Activated CD4-positive, alpha-beta T cell treated with anti-CD3 and anti-CD28 coated beads for 24 hours (primary cell): ENCODE results near the gene RAB6A.

ENCODE experiments used
- DNase-seq, 2 donors: peaks; one replicate each; pipeline ENCODE4 v3.0.0-alpha.2; 2020; ENCODE audit warnings: low read depth in 2 of 2

The RAB6A gene

DNA sequence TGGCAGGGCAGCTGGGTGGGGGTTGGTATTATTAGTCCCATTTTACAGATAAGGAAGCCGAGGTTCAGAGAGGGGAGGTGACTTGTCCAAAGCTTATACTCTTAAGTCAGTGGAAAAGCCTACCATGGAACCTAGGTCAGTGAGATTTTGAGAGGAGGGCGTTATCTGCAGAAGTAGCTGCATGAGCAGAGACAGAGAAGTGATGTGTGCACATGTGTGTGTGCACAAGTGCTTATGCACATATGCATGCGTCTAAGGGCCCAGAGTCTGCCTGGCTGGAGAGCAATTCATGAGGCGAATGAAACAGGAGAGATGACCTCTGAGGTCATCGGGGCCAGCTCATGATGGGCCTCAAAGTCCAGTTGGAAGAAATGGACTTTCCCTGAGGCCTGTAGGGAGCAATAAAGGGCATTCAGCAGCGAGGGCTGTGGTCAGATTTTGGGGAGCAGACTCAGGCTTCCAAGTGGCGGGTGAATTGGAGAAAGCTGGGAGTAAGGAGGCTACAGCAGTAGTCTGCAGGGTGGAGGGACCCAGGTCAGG lies 106.3 kb downstream of the RAB6A start:
- DNase-seq = no peak

DNA sequence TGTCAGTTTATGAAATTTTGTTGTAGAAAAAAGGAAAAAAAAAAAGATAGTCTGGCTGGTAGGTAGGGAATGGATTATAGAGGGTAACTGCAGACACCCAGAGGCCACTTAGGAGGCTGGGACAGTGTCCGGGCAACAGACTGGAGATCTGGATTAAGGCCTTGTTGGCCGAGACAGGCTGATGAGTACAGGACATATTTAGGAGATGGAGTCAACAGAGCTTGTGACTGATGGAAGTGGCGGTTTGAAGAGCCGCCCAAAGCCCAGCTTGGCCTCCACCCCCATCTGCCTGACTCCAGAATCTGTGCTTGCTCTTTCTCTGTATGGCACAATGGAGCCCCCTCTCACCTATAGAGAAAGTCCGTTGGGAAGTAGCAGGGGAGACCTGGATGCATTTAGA lies 106.9 kb downstream of the RAB6A start:
- no peak for DNase-seq

DNA sequence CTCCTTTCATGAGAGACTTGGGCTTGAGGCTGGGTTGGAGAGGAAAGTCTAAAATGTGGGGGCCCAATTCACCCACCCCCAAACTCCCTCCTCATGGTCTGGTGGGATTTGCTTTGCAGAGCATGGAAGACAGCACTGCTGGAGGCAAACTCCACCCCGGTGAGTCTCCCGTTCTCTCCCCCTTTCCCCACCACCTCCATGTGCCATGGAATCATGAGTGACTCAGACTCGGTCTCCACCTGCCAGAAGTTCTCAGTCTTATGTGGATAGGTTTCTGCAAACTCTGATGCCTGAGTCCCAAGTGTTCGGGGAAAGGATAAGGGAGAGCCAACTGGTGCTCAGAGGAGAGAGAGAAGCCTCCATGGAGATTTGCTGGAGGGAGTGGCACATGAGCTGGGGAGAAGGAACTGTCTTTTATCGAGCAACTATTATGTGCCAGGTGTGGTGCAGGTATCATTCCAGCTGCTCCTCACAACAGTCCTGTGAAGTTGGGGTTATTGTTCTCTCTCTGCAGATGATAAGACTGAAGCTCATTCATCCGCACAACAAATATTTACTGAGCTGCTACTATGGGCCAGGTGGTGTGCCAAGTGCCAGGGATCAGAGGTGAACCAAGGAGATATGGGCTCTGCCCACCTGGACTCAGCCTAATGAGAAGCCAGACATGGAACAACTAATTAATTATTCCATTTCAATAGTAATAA lies 107.9 kb downstream of the RAB6A start:
- DNase-seq = no peak

DNA sequence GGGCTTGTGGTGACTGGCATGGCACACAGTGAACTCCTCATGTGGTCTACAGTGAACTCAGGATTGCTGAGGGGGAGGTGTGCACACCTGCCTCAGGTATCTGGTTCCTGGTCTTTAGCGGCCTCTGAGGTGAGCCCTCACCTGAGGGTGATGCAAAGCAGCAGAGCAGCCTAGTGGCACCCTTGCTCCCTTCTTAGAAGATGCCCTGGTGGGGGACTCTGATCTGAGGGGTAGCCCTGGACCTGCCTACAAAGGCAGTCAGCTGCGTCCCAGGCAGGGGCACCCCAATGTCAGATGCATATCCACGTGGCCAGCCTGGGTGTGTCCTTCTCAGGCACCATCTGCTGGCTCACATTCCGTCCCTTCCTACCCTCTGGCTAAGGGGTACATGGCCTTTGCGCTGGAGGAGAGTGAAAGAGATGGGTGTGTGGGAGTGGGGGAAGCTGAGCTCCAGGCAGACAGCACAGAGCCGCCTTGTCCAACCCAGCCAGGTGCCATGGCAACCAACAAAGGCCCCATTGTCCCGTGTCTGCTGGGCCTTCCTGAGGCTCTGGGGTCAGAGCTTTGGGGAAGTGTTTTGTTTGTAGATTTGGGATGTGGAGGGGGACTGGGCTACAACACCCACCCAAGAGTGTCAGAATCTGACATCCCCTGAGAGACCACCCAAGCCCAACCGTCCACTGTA lies 108.7 kb downstream of the RAB6A start:
- DNase-seq = no peak

DNA sequence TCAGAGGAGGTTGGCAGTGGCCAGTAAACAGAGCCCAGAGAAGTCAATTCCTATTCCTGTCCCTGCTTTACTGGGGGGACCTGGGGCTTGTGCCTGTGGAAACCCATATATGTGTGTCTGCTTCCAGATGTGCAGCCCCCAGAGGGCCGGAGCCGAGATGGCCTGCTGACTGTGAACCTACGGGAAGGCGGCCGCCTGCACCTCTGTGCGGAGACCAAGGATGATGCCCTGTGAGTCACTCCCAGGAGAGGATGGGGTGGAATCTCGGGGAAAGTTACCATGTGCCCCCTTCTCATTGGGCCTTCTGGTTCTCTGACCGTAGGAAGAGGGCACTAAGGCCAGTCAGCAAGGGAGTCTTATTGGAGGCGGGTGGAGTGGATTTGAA lies 109.2 kb downstream of the RAB6A start:
- no peak for DNase-seq

DNA sequence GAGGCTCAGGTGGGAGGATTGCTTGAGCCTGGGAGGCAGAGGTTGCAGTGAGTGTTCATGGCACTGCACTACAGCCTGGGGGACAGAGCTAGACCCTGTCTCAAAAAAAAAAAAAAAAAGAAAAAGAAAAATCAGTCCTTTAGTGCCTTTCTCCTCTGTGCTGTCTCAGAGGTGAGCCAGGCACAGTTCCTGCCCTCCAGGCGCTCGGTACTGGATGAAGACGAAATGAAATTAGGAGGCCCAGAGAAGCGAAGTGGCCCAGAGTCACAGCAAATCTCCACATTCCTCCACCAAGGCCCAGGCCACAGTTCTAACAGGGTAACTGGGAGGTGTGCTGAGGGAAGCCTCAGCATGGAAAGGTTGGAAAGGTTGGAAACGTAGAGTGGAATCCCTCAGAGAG lies 109.6 kb downstream of the RAB6A start:
- DNase-seq = no peak

DNA sequence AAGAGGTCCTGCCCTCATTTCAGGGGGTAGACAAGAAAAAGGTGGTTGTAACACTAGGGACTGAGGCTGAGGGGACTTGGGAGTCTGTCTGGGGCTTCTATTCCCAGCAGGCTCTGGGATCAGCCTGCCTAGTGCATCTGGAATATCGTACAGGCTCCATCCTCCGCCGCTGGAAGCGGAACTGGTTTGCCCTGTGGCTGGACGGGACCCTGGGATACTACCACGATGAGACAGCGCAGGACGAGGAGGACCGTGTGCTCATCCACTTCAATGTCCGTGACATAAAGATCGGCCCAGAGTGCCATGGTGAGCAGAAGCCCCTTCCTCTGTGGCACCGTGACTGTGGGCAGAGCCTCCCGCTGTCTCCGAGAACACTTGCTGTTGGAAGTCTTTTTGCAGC lies 110.5 kb downstream of the RAB6A start:
- DNase-seq = no peak

DNA sequence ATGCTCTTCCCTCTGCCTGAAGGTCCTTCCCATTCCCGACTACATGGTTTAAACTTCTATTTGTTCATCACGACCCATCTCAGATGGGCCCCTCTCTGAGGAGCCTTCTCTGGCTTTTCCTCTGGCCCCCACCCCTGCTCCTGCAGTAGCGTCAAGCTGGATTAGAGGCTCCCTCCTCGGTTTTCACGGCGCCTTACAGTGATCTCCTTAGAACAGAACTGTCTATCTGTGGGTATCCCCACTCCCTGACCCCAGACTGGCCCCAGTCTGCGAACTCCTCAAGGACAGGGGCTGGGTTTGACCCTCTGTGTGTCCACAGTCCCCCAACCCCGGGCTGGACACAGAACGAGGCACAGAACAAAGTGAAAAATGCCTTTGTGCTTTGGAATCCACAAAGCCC lies 111.7 kb downstream of the RAB6A start:
- DNase-seq = no peak

DNA sequence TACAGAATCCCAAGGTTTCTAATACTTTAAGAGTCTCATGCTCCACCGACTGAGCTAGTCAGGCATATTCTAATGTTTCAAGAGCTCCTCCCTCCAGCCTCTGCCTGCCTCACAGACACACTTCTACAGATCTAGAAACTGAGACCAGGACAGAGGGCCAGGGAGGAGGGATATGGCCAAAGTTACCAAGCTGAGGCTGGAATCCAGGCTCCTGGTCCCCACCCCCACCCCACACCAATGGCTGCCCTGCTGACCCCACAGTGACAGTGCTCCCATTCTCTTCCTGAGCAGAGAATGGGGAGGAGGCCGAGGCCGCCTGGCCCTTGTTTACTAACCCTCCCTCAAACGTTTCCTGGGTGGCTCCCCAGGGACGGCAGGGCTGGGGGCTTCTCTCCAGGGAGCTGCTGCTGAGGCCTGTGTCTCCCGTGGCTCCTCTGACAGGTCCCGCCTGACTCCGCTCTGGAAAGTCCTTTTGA lies 112.3 kb downstream of the RAB6A start:
- no peak for DNase-seq

DNA sequence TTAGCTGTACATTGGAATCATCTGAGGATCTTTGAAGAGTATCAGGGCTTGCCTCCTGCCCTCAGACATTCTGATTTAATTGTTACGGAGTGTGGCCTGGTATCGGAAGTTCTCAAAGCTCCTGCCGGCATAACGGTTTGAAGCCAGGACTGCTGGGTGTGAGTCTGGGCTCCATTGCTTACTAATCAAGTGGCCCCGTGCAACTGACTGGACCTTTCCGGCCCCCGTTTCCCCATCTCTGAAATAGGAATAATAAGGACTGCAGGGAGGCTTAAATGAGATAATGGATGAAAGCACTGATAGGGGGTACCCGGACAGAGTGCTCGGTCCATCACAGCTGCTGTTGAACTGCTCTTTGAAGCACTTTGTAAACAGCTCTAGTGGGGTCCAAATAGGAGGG lies 112.8 kb downstream of the RAB6A start:
- no peak for DNase-seq

DNA sequence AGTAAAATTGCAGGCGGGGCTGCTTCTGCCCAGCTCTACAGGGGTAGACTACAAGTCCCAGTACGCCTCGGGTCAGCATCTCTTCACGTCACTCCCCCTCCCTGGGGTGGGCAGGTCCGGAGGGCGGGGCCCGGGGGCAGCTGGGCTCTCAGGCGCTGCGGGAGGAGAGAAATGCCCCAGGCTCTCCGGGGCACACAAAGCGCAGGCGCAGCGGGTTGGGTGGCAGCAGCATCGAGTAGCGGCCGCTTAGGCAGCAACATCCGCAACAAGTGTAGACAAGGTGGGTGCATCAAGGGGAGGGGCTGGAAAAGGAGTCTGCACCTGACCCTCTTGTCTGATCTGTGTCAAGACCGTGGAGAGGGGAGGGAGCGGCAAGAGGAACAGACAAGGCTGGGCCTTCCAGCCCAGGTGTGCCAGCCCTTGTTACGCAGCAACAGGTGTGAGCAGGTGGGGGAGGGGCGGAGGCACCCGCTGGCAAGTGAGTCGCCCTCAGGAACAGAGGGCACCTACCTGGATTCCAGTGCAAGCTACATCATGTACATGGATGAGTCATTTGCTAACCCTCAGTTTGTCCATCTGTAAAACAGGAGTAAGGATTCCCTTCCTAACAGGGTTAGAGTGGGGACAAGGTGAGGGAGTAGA lies 113.3 kb downstream of the RAB6A start:
- DNase-seq = peak; percentile 84 to 88

DNA sequence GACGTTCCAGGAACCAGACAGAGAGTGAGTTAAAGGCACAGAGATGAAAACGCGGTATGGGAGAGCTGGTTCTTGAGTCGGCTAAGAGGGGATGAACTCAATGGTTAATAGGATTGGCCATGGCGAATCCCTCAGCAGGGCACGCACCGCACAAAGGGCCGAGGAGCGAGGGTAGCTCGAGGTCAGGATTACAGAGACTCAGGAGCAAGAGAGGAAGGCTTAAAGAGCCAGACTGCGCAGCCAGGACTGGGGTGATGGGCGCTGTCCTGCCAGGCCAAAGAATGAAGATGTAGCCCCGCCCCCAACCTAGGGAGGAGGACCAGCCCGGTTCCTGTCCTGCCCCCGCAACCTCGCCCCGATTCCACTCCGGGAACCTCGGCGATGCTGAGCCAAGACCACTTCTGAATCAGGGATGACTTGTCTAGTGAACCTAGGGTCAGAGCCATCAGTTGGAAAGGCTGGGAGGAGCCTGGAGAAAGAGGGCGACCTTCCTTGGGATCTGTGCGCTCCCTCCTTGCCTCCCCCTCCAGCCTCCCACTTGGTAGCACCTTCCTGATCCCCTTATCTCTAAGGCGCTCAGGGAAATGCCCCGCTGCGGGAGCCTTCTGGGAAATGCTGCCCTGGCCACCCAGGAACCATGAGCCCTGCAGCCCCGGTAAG lies 114.8 kb downstream of the RAB6A start, which contains the start of gene PLEKHB1:
PLEKHB1 (plus strand) TSS at position 610 of the 660 bp plus-strand sequence; CDS start at position 638, 28 bp downstream.
- DNase-seq = no peak

DNA sequence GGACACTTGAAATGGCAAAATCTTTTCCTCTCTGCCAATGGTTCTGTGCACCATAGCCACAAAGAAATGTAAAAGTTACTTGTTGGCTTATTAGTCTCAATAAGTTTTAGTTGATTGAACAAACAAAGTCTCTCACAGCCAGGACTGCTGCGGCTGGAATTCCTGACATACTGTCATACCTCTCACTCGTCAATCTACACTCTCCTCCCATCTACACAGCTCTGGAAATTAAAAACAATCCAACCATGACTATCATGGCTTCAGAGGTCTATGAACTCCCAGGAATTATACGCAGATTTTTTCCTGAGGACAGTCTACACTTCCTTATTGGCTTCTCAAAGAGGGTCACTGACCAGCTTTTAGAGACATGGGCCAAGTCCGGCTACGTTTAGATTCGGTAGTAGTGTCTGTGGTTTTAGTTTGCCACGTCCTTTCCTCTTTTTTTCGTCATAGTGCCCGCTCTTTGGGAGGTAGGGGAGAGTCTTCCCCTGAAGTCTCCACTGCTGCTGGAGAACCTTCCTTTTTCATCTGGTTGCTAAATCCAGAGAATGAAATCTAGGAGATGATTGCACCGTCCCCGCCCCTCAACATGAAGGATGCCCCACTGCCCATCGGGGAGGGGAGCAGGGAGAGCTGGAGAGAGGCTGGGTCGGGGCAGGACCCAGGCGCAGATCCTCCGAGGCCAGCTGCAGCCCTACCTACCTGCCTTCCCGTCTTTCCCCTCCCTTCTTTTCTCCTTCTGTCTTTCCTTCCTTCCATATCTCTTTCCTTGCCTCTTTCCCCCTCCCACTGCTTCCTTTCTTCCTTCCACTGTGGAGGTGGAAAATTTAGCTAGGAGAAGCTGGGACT lies 115.5 kb downstream of the RAB6A start:
- DNase-seq = no peak

DNA sequence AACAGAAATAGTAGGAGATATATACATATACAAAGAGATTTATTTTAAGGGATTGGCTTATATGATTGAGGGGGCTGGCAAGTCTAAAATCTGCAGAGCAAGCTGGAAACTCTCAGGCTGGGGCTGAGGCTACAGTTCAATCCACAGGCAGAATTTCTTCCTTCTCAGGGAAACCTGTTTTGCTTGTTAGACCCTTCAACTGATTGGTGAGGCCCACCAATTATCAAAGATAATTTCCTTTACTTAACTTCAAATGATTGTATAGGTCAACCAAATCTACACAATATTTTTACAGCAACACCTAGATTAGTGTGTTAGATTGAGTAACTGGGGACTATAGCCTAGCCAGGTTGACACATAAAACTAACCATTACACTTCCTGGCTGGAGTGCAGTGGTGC lies 119.2 kb downstream of the RAB6A start:
- DNase-seq = no peak

DNA sequence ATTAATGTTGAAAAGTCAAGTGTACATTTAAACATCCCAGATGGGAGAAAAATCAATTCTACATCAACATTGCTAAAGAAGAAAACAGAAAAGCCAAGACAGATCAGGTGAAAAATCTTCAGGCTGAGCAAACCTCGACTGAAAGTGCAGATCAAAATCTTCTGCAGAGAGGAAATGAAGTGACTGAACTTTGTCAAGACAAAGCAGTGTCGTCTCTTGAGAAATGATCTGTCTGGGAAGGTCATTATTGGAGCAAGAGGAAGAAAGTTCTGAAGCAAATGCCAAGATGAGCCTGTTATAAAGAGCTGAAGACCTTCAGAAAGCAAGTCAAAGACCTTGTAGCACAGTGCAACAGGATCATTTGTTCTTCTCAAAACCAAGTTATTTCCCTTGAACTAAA lies 120.3 kb downstream of the RAB6A start:
- DNase-seq = no peak

DNA sequence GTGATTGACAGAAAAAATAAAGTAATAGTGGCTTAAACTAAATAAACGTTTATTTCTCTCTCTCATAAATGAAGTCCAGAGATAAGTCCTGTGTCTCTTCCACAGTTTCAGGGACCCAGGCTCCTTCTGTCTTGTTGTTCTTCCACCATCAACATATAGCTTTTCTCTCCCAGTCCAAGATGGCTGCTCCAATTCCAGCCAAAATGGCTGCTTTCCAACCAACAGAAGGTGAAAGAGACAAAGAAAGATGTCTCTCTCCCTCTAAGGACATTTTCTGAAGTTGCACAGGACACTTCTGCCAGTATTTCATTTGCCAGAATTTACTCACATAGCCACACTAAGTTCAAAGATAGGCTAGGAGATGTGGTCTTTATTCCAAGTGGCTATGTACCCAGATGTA lies 123.9 kb downstream of the RAB6A start:
- no peak for DNase-seq

DNA sequence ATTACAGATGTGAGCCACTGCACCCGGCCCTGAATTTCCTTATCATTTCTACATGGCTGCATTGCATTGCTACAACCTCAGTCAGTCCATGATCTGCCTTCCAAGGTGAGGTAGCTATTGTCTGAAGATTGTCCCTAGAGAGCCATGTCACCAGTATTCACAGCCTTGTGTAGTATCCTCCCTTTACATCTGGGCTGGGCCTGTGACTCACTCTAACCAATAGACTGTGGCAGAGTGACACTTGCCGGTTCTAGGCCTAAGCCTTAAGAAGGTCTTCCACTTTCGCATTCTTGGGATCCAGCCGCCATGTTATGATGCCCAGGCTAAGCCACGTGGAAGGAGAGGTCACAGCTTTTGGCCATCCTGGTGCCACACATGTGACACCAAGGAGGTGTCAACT lies 124.6 kb downstream of the RAB6A start:
- no peak for DNase-seq

DNA sequence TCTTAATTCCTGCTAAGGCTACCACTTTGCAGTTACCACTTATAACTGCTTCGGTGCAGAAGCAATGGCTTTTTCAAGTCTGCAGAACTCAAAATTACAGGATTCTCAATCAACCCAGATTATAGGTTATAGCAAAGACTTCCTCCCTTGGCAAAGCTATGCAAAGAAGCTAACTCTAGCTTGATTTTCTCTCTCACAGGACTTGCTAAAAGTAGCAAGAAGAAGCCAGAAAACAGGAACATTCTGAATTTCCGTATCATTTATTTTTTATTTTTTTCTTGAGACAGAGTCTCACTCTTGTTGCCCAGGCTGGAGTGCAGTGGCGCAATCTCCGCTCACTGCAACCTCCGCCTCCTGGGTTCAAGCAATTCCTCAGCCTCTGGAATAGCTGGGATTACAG lies 125.2 kb downstream of the RAB6A start:
- DNase-seq = no peak

DNA sequence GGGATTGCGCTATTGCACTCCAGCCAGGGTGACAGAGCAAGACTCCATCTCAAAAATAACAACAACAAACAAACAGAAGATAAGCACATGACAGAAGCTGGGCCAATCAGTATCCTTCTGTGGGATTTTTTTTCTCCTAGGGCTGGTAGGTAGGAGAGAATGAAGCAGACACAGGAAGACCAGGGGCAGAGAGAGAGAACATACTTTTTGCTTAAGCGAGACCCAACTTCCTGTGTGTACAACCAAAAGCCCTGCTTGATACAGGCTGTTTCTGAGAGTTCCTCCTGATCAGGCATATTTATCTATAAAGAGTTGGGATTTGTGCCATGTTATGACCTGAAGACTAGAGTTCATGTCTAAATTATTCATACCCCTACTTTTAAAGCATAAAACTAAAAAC lies 126.9 kb downstream of the RAB6A start:
- DNase-seq = no peak

DNA sequence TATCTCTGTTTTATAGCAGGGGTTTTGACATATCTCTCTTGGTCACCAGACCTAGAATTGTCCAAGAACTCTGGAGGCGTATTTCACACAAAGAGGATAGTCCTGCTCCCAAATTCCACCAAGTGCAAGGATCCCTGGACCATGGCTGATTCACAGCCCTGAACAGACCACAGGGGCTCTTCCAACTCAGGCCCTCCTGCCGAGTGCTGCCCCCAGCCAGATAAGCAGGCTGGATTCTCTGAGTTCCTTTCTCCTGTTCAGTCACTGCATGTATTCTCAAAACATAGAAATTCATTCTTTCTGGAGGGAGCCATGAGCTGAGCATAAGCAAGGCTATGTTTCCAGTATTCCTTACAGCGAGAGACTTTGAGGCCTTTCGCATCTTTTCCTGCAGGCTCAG lies 127.9 kb downstream of the RAB6A start:
- no peak for DNase-seq

DNA sequence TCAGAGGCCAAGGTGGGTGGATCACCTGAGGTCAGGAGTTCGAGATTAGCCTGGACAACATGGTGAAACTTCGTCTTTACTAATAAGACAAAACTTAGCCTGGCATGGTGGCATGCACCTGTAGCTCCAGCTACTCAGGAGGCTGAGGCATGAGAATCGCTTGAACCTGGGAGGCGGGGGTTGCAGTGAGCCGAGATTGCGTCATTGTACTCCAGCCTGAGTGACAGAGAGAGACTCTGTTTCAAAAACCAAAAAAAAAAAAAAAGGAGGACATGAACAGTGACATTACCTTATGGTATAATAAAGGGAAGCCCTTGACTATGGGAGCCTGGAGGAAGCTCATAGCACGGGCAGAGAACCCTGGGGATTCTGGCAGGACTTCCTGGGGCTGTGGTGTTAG lies 131.0 kb downstream of the RAB6A start:
- no peak for DNase-seq
